DOHH2 (cell line): ENCODE data around the gene CASP2.

Source experiments
- EZH2phosphoT487 ChIP-seq: fragments of 200-600 bp; sonication (generic); IDR thresholded peaks from 2 replicates; pipeline ENCODE4 v1.6.1; 2017; ENCODE audit warnings: borderline replicate concordance, mild to moderate bottlenecking, antibody characterized with exemption, low read length, moderate library complexity, mixed read lengths
- TF ChIP-seq, protein P1 (sequence below): fragments of 200-600 bp; sonication (generic); IDR thresholded peaks from one replicate; pipeline ENCODE4 v1.5.1; 2014; ENCODE audit warnings: antibody characterized with exemption, mild to moderate bottlenecking, low read depth, low read length; ENCODE audit not compliant: poor library complexity, severe bottlenecking

DNA sequence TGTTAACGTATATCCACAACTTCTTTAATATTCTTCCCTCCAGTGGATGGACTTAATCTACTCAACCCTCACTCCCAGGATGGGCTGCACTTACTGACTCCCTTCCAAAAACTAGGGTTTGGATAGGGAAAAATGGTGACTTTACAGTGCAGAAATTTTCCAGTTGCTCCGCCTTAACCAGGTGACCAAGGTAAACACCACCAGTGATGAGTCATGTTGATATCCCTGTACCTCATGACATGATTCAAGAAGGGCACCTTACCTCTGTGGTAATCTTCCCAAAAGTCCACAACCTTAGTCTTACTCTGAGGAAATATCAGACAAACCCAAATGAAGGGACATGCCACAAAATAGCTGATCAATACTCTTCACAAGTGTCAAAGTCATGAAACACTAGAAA lies 28.4 kb upstream of the CASP2 start:
- TF ChIP-seq, protein P1, sequence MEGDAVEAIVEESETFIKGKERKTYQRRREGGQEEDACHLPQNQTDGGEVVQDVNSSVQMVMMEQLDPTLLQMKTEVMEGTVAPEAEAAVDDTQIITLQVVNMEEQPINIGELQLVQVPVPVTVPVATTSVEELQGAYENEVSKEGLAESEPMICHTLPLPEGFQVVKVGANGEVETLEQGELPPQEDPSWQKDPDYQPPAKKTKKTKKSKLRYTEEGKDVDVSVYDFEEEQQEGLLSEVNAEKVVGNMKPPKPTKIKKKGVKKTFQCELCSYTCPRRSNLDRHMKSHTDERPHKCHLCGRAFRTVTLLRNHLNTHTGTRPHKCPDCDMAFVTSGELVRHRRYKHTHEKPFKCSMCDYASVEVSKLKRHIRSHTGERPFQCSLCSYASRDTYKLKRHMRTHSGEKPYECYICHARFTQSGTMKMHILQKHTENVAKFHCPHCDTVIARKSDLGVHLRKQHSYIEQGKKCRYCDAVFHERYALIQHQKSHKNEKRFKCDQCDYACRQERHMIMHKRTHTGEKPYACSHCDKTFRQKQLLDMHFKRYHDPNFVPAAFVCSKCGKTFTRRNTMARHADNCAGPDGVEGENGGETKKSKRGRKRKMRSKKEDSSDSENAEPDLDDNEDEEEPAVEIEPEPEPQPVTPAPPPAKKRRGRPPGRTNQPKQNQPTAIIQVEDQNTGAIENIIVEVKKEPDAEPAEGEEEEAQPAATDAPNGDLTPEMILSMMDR = no peak
- TF ChIP-seq EZH2phosphoT487 = no peak
